ENCODE measurements around the gene BMPR2.

DNA sequence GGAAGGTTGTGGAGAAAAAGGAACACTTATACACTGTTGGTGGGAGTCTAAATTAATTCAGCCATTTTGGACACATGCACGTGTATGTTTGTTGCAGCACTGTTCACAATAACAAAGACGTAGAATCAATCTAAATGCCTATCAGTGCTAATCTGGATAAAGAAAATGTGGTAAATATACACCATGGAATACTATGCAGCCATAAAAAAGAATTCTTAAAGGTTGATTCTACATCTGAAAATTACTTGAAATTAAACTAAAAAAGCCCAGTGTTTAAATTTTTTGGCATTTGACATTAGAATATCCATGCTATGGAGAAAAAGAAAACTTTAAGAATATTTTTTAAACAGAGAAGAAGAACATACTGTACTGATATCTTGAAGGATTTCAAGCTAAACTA, 84.0 kb downstream of the BMPR2 start:
- TF ChIP-seq CTCF (IDR thresholded peaks at IDR 0.05) (no peak), POLR2AphosphoS5 (IDR thresholded peaks at IDR 0.05) (no peak)

Measured in breast epithelium (tissue), 3 donors.